Hematopoietic multipotent progenitor cell treated with erythropoietin and hydrocortisone succinate and interleukin-3 and kit ligand, for 15 days (in vitro differentiated cells): ENCODE results near the gene SLC39A12.
"Not testable (repeated sequence)": the region's sequence is repeated elsewhere in the genome, so short reads cannot be mapped to it uniquely, and the experiment has no call there.

Experiments
- DNase-seq: peaks from one replicate; pipeline ENCODE4 v3.0.0-alpha.2; 2015; ENCODE audit warnings: low spot score

SLC39A12 gene

DNA sequence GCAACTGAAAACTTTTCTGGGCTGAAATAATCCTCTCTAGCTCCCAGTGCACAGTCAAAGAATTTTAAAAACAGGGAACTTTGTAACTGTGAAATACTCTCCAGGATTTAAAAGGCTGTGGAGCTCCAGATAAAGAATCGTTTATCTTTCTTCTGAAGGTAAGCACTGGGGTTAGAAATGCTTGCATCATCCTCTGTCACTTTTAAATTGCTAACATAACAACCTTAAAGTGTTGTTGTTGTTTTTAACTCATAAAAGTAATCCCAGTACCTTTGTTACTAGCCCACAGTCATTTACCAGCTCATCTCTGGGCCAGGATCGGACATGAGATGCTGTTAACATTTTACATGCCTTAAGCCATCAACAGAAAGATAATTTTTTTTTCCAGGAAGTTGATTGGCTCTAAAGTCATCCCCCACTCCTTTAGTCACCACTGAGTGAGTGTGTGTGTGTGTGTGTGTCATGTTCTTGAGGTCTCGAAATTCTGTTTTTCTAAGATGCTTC, at the start of gene SLC39A12:
Gene SLC39A12, plus strand, starts transcription at position 51 of the 504 bp plus-strand sequence. CDS start 1,359 bp downstream, outside the sequence.
- DNase-seq, result no peak

DNA sequence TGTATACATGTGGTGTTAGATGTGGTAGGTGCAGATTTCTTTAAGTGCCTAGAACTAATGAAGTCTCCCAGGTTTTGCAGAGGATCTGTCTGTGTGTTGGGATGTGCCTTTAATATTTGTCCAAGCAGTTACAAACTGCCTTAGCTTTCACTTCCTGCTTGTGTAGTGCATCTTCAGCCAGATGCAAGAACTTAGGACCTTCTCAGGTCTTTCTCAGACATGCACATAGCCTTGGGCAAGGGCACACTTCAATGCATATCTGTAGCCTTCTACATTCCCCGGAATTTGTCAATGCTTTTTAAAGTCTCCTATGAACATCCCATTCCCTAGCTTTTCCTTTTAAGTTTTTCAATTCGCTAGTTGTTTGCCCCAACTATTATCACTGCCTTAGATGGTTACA, 47.2 kb upstream of the SLC39A12 start:
- no peak for DNase-seq

DNA sequence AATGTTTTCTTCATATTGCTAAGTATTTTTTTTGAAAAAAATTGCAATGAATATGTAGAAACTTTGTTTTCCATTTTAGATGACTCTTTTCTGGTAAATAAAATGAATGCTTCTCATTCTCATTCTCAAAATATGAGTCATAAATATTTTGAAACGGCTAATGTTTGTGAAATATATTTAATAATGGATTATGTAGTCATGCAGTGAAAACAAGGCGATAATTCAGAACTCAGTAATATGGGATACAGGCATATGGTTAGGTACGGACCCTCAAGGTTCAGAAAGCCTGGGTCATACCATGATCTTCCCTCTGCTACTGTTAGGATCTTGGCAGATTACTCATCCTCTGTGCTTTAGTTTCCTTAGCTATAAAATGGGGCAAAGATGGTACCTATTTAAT, 46.2 kb upstream of the SLC39A12 start:
- DNase-seq, result no peak

DNA sequence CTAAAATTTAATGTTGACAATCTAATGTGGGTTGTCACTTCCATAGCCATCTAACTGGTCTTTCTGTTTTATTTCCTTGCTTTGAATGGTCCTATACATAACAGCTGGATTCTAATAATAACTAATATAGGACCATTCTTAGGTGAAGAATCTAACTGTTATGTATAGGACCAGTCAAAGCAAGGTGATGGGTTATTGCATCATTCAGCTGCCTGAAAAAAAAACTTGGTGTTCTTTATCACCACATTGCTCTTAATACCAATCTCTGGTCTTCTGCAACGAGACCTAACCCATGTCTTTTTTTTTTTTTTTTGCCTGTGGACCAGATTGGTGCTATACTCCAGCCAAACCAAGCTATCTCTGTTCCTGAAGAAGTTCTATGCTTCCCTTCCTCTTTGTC, 45.7 kb upstream of the SLC39A12 start:
- no peak for DNase-seq

DNA sequence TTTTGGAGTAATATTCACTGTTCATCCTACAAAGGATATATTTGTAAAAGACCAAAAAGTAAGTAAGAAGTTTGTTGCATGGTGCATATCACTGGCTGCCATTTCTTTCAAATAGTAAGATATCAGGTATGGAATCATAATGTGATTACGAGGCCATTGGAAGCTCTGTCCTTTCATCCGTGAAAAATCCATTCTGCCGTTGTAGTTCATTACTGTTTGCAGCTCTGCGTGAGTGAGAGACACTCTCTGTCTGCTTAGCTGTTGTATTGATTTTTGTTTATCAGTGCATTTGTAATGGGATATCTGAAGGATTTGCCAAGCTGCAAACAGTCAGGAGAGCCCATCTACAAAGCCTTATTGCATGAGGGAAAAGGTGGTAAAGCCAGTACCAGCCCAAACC, 44.1 kb upstream of the SLC39A12 start:
- DNase-seq, result no peak

DNA sequence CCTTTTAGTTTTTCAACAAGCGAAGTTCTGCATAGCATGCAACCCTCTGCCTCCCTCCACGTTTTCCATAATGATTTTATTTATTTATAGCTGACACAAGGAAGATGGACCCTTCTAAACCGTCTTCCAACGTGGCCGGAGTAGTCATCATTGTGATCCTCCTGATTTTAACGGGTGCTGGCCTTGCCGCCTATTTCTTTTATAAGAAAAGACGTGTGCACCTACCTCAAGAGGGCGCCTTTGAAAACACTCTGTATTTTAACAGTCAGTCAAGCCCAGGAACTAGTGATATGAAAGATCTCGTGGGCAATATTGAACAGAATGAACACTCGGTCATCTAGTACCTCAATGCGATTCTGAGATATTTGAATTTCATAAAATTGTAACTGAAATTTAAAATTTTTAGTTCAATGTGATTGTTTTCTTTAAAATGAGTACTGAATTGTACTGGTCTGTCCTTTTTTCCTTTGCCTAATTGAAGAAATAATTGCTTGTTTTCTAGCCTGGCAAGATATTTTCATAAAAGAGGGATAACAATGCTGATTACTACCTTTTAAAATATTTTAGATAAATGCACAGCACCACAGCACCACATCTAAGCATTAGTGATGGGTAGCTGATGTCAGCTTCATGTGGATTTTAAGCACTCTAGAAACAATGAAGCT, 41.5 kb upstream of the SLC39A12 start:
- peak; percentile 10 for DNase-seq

DNA sequence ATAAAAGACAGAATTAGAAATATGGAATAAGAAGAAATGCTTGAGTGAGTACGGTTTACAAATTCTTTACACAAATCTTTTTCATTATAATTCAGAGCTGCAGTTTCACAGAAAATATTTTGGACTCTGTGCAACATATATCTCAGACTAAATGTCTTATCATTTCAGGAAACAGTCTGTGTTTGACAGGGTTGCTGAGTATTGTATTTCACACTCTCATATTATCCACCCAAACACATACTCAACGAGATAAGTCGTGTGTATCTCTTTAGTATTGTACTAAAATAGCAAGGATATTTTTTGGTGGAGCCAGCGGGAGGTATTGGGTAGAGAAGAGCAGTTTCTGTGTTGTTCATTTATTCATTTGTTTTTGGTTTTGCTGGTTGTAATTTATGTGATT, 39.0 kb upstream of the SLC39A12 start:
- DNase-seq, result no peak

DNA sequence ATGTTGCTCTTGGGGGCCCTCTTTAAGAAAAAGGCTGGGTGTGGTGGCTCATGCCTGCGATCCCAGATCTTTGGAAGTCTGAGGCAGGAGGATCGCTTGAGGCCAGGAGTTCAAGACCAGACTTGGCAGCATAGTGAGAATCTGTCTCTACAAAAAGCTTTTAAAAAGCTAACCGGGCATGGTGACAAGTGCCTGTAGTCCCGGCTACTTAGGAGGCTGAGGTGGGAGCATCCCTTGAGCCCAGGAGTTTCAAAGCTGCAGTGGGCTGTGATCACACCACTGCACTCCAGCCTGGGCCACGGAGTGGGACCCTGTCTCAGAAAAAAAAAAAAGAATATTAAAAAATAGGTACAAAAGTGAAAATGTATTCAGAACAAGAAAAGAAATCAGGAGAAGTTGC, 38.1 kb upstream of the SLC39A12 start:
- DNase-seq, result no peak

DNA sequence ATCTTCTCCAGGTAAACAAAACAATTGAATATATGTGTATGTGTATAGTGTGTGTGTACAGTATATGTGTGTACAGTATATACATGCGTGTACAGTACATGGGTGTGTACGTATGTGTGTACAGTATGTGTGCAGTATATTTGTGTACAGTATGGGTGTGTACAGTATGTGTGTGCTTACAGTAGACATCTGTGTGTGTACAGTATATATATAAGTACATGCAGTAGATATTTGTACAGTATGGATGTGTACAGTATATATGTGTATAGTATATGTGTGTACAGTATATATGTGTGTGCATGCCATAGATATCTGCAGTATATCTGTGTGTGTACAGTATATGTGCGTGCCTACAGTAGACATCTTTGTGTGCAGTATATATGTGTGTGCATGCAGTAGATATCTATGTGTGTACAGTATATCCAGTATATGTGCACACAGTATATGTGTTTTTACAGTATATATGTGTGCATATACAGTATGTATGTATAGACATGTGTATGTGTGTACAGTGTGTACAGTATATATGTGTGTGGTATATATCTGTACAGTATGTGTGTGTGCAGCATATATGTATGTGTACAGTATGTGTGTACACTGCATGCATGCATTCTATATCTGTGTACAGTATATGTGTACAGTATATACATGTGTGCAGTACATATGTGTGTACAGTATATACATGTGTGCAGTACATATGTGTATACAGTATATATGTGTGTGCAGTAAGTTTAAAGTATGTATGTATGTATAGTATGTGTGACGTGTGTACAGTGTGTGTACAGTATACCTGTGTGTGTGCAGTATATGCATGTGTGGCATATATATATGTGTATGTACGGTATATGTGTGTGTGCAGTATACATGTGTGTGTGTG, 37.3 kb upstream of the SLC39A12 start:
- no peak for DNase-seq

DNA sequence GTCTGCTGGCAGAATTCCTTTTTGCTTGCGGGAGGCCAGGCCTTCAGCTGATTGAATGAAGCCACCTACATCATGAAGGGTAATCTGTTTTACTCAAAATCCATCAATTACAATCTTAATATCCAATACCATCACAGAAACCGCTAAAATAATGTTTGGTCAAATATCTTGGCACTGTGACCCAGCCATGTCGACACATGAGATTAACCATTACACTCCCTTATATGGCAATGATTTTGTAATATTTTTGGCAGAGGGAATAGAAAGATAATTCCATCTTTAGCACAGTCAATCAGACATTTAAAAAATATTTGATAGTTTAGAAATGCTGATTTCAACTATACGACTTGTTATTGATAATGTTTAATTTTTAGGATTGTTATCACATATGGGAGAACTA, 36.5 kb upstream of the SLC39A12 start:
- no peak for DNase-seq

DNA sequence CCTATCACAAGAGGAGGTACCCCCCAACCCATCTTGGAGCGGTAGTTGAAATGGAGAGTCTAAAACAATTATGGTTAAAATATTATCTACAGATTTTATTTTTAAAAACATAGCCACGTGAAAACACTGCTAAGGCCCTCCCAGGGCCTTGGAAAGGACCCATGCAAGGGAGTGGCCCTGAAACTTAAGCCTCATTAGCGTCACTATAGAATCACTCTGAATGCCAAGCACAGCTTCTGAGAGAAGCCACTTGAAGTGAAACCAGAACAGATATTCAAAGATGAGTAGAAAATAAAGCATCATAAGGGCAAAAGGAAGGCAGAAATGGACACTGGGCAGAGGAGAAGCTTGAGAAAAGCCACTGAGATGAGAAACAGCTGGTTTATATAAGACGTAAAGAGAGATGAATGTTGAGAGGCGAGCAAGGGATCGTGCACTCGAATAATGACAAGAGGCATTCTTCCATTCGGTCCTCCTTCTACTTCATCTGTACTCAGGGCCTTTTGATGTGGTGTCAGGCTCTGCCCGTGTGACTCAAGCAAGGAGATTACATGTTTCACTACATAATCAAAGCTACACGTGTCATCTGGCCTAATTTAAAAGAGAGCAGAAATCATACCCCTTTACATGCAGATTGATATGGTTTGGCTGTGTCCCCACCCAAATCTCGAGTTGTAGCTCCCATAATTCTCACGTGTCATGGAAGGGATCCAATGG, 33.4 kb upstream of the SLC39A12 start:
- no peak for DNase-seq

DNA sequence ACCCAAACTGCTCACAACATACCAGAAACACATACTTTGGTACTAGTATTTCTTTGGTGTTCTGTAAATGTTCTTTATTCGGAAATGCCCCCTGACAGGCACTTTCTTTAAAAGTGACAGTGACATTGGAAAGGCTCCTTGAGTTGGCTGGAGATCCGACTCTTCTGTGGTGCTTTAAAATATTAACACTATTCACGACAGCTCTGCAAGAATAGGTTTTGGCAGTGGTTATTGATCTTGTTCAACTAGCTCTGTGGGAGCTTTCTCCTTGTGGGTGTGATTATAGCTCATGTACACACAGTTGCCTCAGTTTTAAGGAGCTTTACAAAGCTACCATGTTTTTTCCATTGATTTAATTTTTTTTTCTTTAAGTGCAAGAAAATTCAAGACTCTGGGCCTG, 30.3 kb upstream of the SLC39A12 start:
- no peak for DNase-seq

DNA sequence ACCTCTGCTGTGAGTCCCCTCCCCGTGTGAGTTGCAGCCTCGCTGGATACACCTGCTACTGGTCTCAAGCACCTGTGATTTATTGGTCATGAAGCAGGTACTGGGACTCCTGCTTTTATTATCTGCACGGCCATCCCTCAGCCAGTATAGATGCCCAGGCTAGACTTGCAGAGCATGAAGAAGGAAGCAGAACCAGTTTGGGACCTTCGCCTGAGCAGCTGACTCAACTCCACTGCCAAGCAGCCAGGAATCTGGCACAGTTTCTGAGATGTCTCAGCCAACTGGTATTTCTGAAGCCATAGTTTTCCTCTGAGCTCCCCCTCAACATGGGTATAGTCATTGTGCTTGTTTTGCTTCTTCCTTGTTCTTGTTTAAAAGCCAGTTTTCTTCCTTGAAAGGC, 28.0 kb upstream of the SLC39A12 start:
- no peak for DNase-seq

DNA sequence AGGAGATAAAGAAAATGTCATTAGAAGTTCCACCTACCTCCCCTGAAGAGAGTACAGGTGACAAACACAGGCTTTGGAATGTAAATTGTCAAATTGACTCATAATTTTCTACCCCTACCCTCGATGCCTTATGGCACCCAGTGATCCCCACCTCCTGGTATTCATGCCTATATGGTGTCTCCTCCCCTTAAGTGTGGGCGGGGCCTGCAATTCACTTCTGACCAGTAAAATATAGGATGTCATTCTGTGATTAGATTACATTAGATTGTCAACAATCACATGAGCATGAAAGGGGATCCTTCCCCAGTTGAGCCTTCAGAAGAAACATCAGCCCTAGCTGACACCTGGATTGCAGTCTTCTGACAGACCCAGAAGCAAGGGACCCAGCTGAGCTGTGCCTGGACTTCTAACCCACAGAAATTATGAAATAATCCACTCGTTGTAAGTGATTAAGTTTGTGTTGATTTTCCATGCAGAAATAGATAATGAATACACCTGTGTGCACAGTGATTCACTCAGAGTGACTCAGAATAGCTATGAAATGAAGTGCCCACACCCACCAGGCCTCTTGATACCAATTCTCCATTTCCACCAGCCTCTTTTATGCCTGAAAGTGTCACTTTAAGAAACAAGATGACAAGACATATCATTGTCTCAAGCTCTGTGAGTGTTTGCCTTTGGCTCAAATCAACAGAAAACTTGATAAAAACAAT, 8.5 kb upstream of the SLC39A12 start:
- no peak for DNase-seq

DNA sequence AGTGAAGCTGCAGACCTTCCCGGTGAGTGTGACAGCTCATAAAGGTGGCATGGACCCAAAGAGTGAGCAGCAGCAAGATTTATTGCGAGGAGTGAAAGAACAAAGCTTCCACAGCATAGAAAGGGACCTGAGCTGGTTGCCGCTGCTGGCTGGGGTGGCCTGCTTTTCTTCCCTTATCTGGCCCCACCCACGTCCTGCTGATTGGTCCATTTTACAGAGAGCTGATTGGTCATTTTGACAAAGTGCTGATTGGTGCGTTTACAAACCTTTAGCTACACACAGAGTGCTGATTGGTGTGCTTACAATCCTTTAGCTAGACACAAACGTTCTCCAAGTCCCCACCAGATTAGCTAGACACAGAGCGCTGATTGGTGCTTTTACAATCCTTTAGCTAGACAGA, 1.4 kb upstream of the SLC39A12 start:
- DNase-seq, result not testable (repeated sequence)

DNA sequence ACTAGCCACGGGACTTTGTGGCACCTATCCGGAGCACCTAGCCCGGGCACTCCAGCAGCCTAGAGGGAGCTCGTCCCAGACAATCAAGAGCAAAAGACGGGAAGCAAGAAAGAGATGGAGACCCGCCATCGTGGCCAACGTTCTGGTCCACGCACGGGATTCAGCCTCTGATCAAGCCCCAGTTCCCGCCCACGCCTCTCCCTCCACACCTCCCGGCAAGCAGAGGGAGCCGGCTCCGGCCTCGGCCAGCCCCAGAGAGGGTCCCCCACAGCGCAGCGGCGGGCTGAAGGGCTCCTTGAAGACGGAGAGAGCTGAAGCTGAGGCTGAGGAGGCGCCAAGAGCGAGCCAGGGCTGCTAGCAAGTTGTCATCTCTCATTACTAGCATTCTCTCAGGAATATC, 992 bp upstream of the SLC39A12 start:
- no peak for DNase-seq

DNA sequence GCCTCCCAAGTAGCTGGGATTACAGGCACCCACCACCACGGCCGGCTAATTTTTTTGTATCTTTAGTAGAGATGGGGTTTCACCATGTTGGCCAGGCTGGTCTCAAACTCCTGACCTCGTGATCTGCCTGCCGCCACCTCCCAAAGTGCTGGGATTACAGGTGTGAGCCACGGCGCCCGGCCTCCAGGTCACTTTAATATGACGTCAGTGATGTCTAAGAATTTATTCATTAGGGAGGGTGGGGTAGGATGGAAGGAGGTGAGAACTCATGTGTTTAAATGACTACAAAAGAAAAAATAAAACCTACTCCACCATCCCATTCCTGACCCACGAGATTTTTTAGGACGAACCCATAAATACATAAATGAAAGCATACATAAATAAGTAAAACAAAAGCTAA, 2.7 kb downstream of the SLC39A12 start:
- not testable (repeated sequence) for DNase-seq

DNA sequence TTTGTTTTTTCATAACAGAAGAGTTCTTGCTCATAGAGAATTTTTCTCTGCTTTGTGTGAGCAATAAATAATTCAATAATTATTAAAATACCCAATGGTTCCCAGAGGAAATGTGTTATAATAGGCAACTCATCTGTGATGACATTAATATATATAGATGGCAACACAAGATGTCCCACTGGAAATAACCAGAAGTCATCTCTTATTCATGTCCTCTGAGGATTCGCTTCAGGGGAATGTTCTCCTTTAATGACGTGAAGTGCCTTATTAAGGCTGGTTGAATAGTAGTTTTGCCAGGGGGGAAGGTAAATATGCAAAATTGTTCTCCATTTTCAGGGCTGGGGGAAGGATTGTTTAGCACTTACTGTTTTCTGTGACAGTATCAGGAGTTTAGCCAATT, 3.1 kb downstream of the SLC39A12 start:
- DNase-seq, result no peak

DNA sequence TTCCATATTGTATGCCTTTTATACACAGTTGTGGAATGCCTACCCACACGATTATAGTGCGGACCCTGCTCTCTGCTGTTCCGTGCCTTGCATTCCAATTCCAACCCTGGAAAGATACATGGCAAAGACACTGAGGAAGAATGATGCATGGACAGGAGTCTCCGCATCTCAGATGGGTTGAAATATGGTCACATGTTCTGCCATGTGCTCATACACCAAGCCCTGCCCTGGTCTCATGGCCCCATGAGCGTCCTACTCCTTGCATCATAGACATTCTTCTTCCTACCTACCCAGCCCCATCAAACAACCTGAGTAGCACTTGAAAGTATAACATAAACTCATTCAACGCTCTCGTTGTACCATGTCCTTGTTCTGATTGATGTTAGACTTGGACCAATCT, 6.3 kb downstream of the SLC39A12 start:
- DNase-seq, result no peak

DNA sequence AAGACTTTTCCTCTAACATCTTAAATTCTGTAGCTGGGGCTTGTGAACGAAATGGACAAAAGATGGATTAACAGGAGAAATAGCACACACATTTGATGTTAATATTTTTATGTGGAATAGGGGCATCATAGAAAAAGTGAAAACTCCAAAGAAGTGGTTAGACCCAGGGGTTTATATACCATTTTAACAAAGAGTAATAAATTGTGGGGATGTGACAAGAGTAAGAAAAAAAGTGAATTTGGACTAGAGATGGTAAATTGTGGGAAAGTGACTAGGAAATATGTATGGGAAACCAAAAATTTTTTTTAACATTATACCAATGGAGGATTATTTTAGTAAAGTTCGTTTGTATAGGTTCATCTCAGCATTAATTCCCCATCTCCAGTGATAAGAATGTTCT, 8.2 kb downstream of the SLC39A12 start:
- DNase-seq, result no peak

DNA sequence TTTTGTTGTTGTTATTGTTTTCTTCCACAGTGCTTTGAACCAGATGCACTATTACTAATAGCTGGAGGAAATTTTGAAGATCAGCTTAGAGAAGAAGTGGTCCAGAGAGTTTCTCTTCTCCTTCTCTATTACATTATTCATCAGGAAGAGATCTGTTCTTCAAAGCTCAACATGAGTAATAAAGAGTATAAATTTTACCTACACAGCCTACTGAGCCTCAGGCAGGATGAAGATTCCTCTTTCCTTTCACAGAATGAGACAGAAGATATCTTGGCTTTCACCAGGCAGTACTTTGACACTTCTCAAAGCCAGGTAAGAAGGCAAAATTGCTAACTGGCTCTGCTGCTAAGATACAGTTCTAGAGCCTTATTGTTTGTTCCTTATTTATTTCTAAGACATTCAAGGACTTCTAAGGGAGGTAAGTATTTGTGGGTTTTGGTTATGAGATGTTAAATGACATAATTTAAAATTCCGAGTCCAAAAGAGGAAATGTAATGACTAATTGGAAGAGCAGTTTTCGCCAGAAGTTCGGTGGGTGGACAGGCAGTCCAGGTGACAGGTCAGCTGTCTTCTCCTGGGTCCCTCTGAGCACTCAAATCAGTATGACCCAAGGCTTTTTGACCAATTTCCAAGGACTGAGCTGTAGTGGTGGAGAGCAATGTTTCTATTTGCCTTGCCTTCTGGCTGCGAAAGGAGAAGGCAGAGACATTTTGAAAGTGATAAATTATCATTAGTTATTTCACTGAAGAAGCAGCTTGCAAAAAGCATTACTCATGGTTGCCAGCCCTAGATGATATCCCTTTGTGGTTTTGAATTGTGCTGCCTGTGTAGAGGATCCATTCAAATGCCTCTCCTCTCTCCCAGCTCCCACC, 10.1 kb downstream of the SLC39A12 start:
- DNase-seq, result no peak
